Caco-2 (cell line): ENCODE measurements around the gene TNFSF11. TPM values are rescaled to one million over a fixed set of nuclear protein-coding genes. Genes with fewer than 3 reads are reported as not detected.

ENCODE experiments used
- BruUV-seq: library from RNA; stranded (reverse); fragments of 400-500 nt; replicated peaks from 2 replicates; lab custom pipeline; 2021; lab: Mats Ljungman, UMichigan
- CTCF ChIA-PET: fragments of 300-600 bp; sonication (Branson Sonifier 250); formaldehyde crosslinking; loops from one replicate; lab custom pipeline; 2022; ENCODE audit warnings: antibody characterized with exemption; lab: Charles Lee
- POLR2A ChIA-PET: fragments of 300-600 bp; sonication (Branson Sonifier 250); formaldehyde crosslinking; loops from one replicate; lab custom pipeline; 2022; ENCODE audit warnings: antibody characterized with exemption; lab: Charles Lee
- DNase-seq, 2 experiments: peaks; one replicate each; pipeline versions ENCODE4 v3.0.0 to v3.0.0-alpha.2; 2020 to 2022
- H3K27me3 ChIP-seq: replicated peaks from 2 replicates; pipeline ENCODE4 v1.6.0; 2011; ENCODE audit warnings: low read length; ENCODE audit not compliant: control insufficient read depth, insufficient read depth
- H3K36me3 ChIP-seq: 2 replicates; pipeline ENCODE4 v1.5.1; 2011; ENCODE audit warnings: low read length; ENCODE audit not compliant: control insufficient read depth, insufficient read depth
- H3K4me1 ChIP-seq: fragments of 250-450 bp; sonication (Bioruptor Pico); 2 replicates; pipeline ENCODE4 v1.5.1; 2020; ENCODE audit warnings: mild to moderate bottlenecking
- H3K4me3 ChIP-seq: 2 replicates; pipeline ENCODE4 v1.5.1; 2011; ENCODE audit warnings: low read depth, mild to moderate bottlenecking, control low read depth, low read length
- H3K9me3 ChIP-seq: fragments of 250-450 bp; sonication (Bioruptor Pico); 2 replicates; pipeline ENCODE4 v1.5.1; 2020; ENCODE audit warnings: mild to moderate bottlenecking, moderate library complexity
- H3K27ac Mint-ChIP-seq: one replicate; pipeline ENCODE4 v1.8.0; 2022; ENCODE audit warnings: mixed read lengths; ENCODE audit not compliant: unreplicated experiment
- H3K27me3 Mint-ChIP-seq: one replicate; pipeline ENCODE4 v1.8.0; 2022; ENCODE audit warnings: mixed read lengths; ENCODE audit not compliant: insufficient read depth, unreplicated experiment
- H3K36me3 Mint-ChIP-seq: one replicate; pipeline ENCODE4 v1.8.0; 2022; ENCODE audit warnings: mild to moderate bottlenecking, mixed read lengths; ENCODE audit not compliant: insufficient read depth, unreplicated experiment
- H3K4me1 Mint-ChIP-seq: one replicate; pipeline ENCODE4 v1.8.0; 2022; ENCODE audit warnings: low read depth, mixed read lengths; ENCODE audit not compliant: unreplicated experiment
- H3K4me3 Mint-ChIP-seq: one replicate; pipeline ENCODE4 v1.8.0; 2022; ENCODE audit warnings: mild to moderate bottlenecking, moderate library complexity, mixed read lengths; ENCODE audit not compliant: unreplicated experiment
- H3K9me3 Mint-ChIP-seq: one replicate; pipeline ENCODE4 v1.8.0; 2022; ENCODE audit warnings: mixed read lengths; ENCODE audit not compliant: unreplicated experiment
- intact Hi-C: fragments of 100-400 bp; cut with micrococcal nuclease; formaldehyde crosslinking; loops from one replicate; pipeline ENCODE4 v1.10.0; 2022; ENCODE audit not compliant: unreplicated experiment
- total RNA-seq: library from RNA; stranded (reverse); gene quantifications from 2 replicates; pipeline ENCODE4 v1.2.3, GENCODE V29; 2022
- TF ChIP-seq, protein P1 (sequence below), 2 experiments: fragments of 200-600 bp in 1 of 2; IDR thresholded peaks; 1 replicate in 1 of 2; 2 replicates in 1 of 2; pipeline versions ENCODE4 v1.5.1 to v1.8.0; 2011 to 2022; ENCODE audit warnings: antibody characterized with exemption in 1 of 2, control low read depth in 1 of 2, inconsistent platforms in 1 of 2, low read depth in 1 of 2, low read length in 1 of 2, mild to moderate bottlenecking in 1 of 2, moderate library complexity in 1 of 2; ENCODE audit not compliant: insufficient read depth in 1 of 2, severe bottlenecking in 1 of 2, unreplicated experiment in 1 of 2

Gene TNFSF11
- total RNA-seq, 1 experiment from 2014 or later = not detected

DNA sequence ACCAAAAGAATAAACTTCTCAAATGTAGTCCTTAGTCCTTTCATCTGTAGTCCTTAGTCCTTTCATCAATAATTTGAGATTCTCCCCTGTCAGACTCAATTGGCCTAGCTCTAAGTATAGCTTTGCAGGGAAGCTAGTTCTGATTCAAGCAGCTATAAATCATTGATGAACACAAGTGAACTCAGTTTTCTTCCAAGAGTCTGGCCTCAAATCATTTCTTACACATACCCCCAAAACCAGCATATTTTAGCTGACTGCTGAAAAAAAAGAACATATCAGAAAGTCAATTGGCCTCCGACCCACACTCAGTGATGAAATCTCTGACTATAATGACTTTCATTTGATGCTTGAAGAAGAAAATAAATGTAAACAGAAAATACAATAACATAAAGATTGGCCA is 64.9 kb downstream of the TNFSF11 start:
- Histone ChIP-seq H3K4me1 (no peaks in the 10 kb centered on the region), H3K36me3 (no peaks in the 10 kb centered on the region), H3K9me3 (0 out of 2 replicates have a peak, but pooled peaks cover 3% of the 10 kb centered on the region), H3K27me3 (no peaks in the 10 kb centered on the region; the same call in 1 of the 2 replicates), H3K4me3 (no peak overlapping the region)
- DNase-seq = no peak
- H3K9me3 Mint-ChIP-seq = peaks cover 12% of the 10 kb centered on the region
- peaks cover 9% of the 10 kb centered on the region for H3K27me3 Mint-ChIP-seq
- intact Hi-C loops = no loop called here
- ChIA-PET CTCF (no interaction called here), POLR2A (no interaction called here)
- no TSS peak for BruUV-seq
- TF ChIP-seq, protein P1, sequence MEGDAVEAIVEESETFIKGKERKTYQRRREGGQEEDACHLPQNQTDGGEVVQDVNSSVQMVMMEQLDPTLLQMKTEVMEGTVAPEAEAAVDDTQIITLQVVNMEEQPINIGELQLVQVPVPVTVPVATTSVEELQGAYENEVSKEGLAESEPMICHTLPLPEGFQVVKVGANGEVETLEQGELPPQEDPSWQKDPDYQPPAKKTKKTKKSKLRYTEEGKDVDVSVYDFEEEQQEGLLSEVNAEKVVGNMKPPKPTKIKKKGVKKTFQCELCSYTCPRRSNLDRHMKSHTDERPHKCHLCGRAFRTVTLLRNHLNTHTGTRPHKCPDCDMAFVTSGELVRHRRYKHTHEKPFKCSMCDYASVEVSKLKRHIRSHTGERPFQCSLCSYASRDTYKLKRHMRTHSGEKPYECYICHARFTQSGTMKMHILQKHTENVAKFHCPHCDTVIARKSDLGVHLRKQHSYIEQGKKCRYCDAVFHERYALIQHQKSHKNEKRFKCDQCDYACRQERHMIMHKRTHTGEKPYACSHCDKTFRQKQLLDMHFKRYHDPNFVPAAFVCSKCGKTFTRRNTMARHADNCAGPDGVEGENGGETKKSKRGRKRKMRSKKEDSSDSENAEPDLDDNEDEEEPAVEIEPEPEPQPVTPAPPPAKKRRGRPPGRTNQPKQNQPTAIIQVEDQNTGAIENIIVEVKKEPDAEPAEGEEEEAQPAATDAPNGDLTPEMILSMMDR (IDR thresholded peaks at IDR 0.05; ENCODE audit: insufficient read depth in 1 of 2, low read depth in 1 of 2, low read length in 1 of 2, severe bottlenecking in 1 of 2, unreplicated experiment in 1 of 2) = no peak
- H3K27ac Mint-ChIP-seq = no peak overlapping the region
- no peak overlapping the region for H3K4me3 Mint-ChIP-seq
- no peaks in the 10 kb centered on the region for H3K4me1 Mint-ChIP-seq
- H3K36me3 Mint-ChIP-seq = no peaks in the 10 kb centered on the region

DNA sequence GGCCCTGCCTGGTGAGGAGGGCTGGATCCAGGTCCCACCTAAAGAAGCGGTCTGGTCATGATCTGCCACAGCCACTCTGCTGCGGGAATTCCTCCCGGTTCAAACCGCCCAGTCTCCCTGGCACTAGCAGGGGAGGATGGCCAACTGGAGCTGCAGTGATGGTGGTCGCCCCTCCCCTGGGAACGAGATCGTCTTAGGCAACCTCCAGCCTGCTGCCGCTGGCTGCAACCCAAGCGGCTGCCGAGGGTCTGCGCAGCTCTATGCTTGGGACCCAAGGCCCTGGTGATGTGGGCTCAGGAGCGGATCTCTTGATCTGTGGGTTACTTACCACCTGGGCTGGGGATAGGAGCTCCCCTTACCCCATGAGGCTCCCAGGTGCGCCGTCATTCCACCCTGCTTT is 69.1 kb downstream of the TNFSF11 start:
- ChIA-PET CTCF (no interaction called here), POLR2A (no interaction called here)
- Histone ChIP-seq H3K9me3 (0 out of 2 replicates have a peak, but pooled peaks cover 3% of the 10 kb centered on the region), H3K27me3 (no peaks in the 10 kb centered on the region), H3K4me3 (no peak overlapping the region), H3K36me3 (no peaks in the 10 kb centered on the region), H3K4me1 (no peaks in the 10 kb centered on the region)
- Mint-ChIP-seq H3K36me3 (no peaks in the 10 kb centered on the region), H3K27ac (no peak overlapping the region), H3K27me3 (peaks cover 2% of the 10 kb centered on the region), H3K4me3 (no peak overlapping the region), H3K9me3 (peaks cover 12% of the 10 kb centered on the region), H3K4me1 (no peaks in the 10 kb centered on the region)
- TF ChIP-seq, protein P1 (IDR thresholded peaks at IDR 0.05; ENCODE audit: insufficient read depth in 1 of 2, low read depth in 1 of 2, low read length in 1 of 2, severe bottlenecking in 1 of 2, unreplicated experiment in 1 of 2) = no peak
- BruUV-seq = no TSS peak
- intact Hi-C loops = no loop called here
- DNase-seq = no peak

DNA sequence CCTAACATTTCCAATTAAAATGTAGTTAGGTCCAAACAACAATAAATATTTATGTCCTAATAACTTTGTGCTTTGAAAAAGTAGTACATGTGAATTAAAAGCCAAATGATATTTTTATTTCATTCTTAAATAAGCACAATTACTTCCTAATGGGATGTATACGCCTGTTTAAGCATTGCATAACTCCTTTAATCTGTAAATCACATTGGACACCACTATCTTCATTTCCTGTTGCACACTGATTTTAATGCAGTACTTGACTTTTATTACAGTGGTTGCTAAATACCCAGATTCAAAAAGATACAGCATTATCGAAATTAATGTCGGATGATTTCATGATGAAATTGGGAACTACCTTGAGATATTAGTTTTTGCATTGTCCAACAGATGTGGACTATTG is 70.9 kb downstream of the TNFSF11 start:
- H3K27ac Mint-ChIP-seq = no peak overlapping the region
- H3K9me3 Mint-ChIP-seq = peaks cover 12% of the 10 kb centered on the region
- H3K4me1 Mint-ChIP-seq = no peaks in the 10 kb centered on the region
- Histone ChIP-seq H3K4me3 (no peak overlapping the region), H3K9me3 (0 out of 2 replicates have a peak, but pooled peaks cover 3% of the 10 kb centered on the region), H3K27me3 (no peaks in the 10 kb centered on the region), H3K36me3 (no peaks in the 10 kb centered on the region), H3K4me1 (no peaks in the 10 kb centered on the region)
- intact Hi-C loops = no loop called here
- BruUV-seq = no TSS peak
- ChIA-PET CTCF (no interaction called here), POLR2A (no interaction called here)
- H3K36me3 Mint-ChIP-seq = no peaks in the 10 kb centered on the region
- peaks cover 2% of the 10 kb centered on the region for H3K27me3 Mint-ChIP-seq
- TF ChIP-seq, protein P1 (IDR thresholded peaks at IDR 0.05; ENCODE audit: insufficient read depth in 1 of 2, low read depth in 1 of 2, low read length in 1 of 2, severe bottlenecking in 1 of 2, unreplicated experiment in 1 of 2) = no peak
- DNase-seq = no peak
- H3K4me3 Mint-ChIP-seq = no peak overlapping the region
